Activated T-cell treated with anti-CD3 and anti-CD28 coated beads, Interleukin-2, amount 50 U/mL, for 1 hour (primary cell): ENCODE measurements around the gene MAP4K4.
"Not testable (repeated sequence)": the region's sequence is repeated elsewhere in the genome, so short reads cannot be mapped to it uniquely, and the experiment has no call there.

Experiments used
- DNase-seq: peaks from one replicate; pipeline ENCODE4 v3.0.0-alpha.2; 2020

The MAP4K4 gene

GRCh38 chr2:101883860-101884259 lies 186.4 kb downstream of the MAP4K4 start:
- DNase-seq: no peak

- DNase-seq: no peak
These were observed 186.9 kb downstream of the MAP4K4 start for GRCh38 chr2:101884423-101884822.

GRCh38 chr2:101887328-101887727 lies 189.8 kb downstream of the MAP4K4 start:
- DNase-seq: no peak

- DNase-seq: no peak
These were observed 192.1 kb downstream of the MAP4K4 start for GRCh38 chr2:101889460-101890098.

- no peak for DNase-seq
These were observed 194.9 kb downstream of the MAP4K4 start for GRCh38 chr2:101892377-101892776.

- no peak for DNase-seq
These were observed 196.3 kb downstream of the MAP4K4 start for GRCh38 chr2:101893681-101894381.

GRCh38 chr2:101895039-101895438 lies 197.5 kb downstream of the MAP4K4 start:
- DNase-seq: no peak

- DNase-seq: no peak
These were observed 198.4 kb downstream of the MAP4K4 start for GRCh38 chr2:101895819-101896322.

- no peak for DNase-seq
These were observed 199.8 kb downstream of the MAP4K4 start for GRCh38 chr2:101897301-101897700.

- no peak for DNase-seq
These were observed 201.8 kb downstream of the MAP4K4 start for GRCh38 chr2:101899265-101899664.

- no peak for DNase-seq
These were observed 202.4 kb downstream of the MAP4K4 start for GRCh38 chr2:101899871-101900270.

GRCh38 chr2:101900375-101900774 lies 202.9 kb downstream of the MAP4K4 start:
- no peak for DNase-seq

GRCh38 chr2:101901241-101901640 lies 203.7 kb downstream of the MAP4K4 start:
- no peak for DNase-seq

- DNase-seq: no peak
These were observed 204.7 kb downstream of the MAP4K4 start for GRCh38 chr2:101902169-101902568.

- no peak for DNase-seq
These were observed 207.4 kb downstream of the MAP4K4 start for GRCh38 chr2:101904916-101905315.

- no peak for DNase-seq
These were observed 208.3 kb downstream of the MAP4K4 start for GRCh38 chr2:101905746-101906336.

GRCh38 chr2:101909760-101910159 lies 212.3 kb downstream of the MAP4K4 start:
- no peak for DNase-seq

GRCh38 chr2:101912545-101912944 lies 215.0 kb downstream of the MAP4K4 start:
- DNase-seq: no peak

GRCh38 chr2:101921319-101921952 lies 223.9 kb downstream of the MAP4K4 start:
- no peak for DNase-seq

GRCh38 chr2:101921953-101922325 lies 224.4 kb downstream of the MAP4K4 start:
- no peak for DNase-seq

GRCh38 chr2:101924311-101924710 lies 226.8 kb downstream of the MAP4K4 start:
- not testable (repeated sequence) for DNase-seq

- no peak for DNase-seq
These were observed 232.5 kb downstream of the MAP4K4 start for GRCh38 chr2:101930019-101930418.

- no peak for DNase-seq
These were observed 233.3 kb downstream of the MAP4K4 start for GRCh38 chr2:101930847-101931246.

- DNase-seq: no peak
These were observed 233.9 kb downstream of the MAP4K4 start for GRCh38 chr2:101931402-101931801.
